ENCODE results near the gene DHX8.
"Not testable (repeated sequence)": the region's sequence is repeated elsewhere in the genome, so short reads cannot be mapped to it uniquely, and the experiment has no call there.

Gene DHX8

GRCh38 chr17:43462569-43462968 is 21.2 kb upstream of the DHX8 start:
- not testable (repeated sequence) for DNase-seq (ENCODE audit: low spot score)

GRCh38 chr17:43463241-43463640 is 20.5 kb upstream of the DHX8 start:
- DNase-seq (ENCODE audit: low spot score): no peak

- DNase-seq (ENCODE audit: low spot score): no peak
Observed at GRCh38 chr17:43464046-43464445, 19.7 kb upstream of the DHX8 start.

- no peak for DNase-seq (ENCODE audit: low spot score)
Observed at GRCh38 chr17:43465049-43465448, 18.7 kb upstream of the DHX8 start.

GRCh38 chr17:43467981-43468581 is 15.7 kb upstream of the DHX8 start:
- peak; percentile 88 for DNase-seq (ENCODE audit: low spot score)

- DNase-seq (ENCODE audit: low spot score): peak; percentile 82
Observed at GRCh38 chr17:43468691-43469139, 15.1 kb upstream of the DHX8 start.

- peak; percentile 85 for DNase-seq (ENCODE audit: low spot score)
Observed at GRCh38 chr17:43469145-43469544, 14.6 kb upstream of the DHX8 start.

GRCh38 chr17:43471585-43472160 is 12.1 kb upstream of the DHX8 start:
- no peak for DNase-seq (ENCODE audit: low spot score)

GRCh38 chr17:43475494-43476089 is 8.2 kb upstream of the DHX8 start:
- no peak for DNase-seq (ENCODE audit: low spot score)

- DNase-seq (ENCODE audit: low spot score): not testable (repeated sequence)
Observed at GRCh38 chr17:43476306-43476705, 7.5 kb upstream of the DHX8 start.

GRCh38 chr17:43477832-43478634 is 5.7 kb upstream of the DHX8 start:
- DNase-seq (ENCODE audit: low spot score): peak; percentile 43

- DNase-seq (ENCODE audit: low spot score): no peak
Observed at GRCh38 chr17:43479948-43480347, 3.8 kb upstream of the DHX8 start.

GRCh38 chr17:43482103-43483012 is 1.4 kb upstream of the DHX8 start:
- DNase-seq (ENCODE audit: low spot score): no peak

GRCh38 chr17:43490621-43491020 is 6.8 kb downstream of the DHX8 start:
- no peak for DNase-seq (ENCODE audit: low spot score)

GRCh38 chr17:43509440-43509839 is 25.7 kb downstream of the DHX8 start:
- not testable (repeated sequence) for DNase-seq (ENCODE audit: low spot score)

GRCh38 chr17:43511199-43511598 is 27.4 kb downstream of the DHX8 start:
- not testable (repeated sequence) for DNase-seq (ENCODE audit: low spot score)

- peak; percentile 9 for DNase-seq (ENCODE audit: low spot score)
Observed at GRCh38 chr17:43515656-43516055, 31.9 kb downstream of the DHX8 start.

GRCh38 chr17:43517161-43517560 is 33.4 kb downstream of the DHX8 start:
- DNase-seq (ENCODE audit: low spot score): peak; percentile 32

GRCh38 chr17:43517615-43518386 is 34.0 kb downstream of the DHX8 start:
- DNase-seq (ENCODE audit: low spot score): peak; percentile 87

- DNase-seq (ENCODE audit: low spot score): no peak
Observed at GRCh38 chr17:43521389-43521788, 37.6 kb downstream of the DHX8 start.
